Measurements from ENCODE around the gene MYO1E.
"Not testable (repeated sequence)": the region's sequence is repeated elsewhere in the genome, so short reads cannot be mapped to it uniquely, and the experiment has no call there.

Gene MYO1E

GRCh38 chr15:59150185-59150584 lies 222.5 kb downstream of the MYO1E start:
- Histone ChIP-seq H3K27me3 (ENCODE audit: control insufficient read depth, insufficient read depth, low read length) (no peaks in the 10 kb centered on the region), H3K9ac (no peak overlapping the region), H2AFZ (no peak overlapping the region), H3K79me2 (no peaks in the 10 kb centered on the region), H3K4me3 (ENCODE audit: low read depth, low read length) (no peak overlapping the region), H3K9me3 (ENCODE audit: control insufficient read depth, low read length) (no peaks in the 10 kb centered on the region), H3K27ac (no peak overlapping the region), H3K4me2 (ENCODE audit: low read length) (no peak overlapping the region), H3K36me3 (ENCODE audit: control insufficient read depth, insufficient read depth, low read length) (no peaks in the 10 kb centered on the region), H3K4me1 (no peaks in the 10 kb centered on the region)
- TF ChIP-seq CTCF (IDR thresholded peaks at IDR 0.05), result no peak

DNA sequence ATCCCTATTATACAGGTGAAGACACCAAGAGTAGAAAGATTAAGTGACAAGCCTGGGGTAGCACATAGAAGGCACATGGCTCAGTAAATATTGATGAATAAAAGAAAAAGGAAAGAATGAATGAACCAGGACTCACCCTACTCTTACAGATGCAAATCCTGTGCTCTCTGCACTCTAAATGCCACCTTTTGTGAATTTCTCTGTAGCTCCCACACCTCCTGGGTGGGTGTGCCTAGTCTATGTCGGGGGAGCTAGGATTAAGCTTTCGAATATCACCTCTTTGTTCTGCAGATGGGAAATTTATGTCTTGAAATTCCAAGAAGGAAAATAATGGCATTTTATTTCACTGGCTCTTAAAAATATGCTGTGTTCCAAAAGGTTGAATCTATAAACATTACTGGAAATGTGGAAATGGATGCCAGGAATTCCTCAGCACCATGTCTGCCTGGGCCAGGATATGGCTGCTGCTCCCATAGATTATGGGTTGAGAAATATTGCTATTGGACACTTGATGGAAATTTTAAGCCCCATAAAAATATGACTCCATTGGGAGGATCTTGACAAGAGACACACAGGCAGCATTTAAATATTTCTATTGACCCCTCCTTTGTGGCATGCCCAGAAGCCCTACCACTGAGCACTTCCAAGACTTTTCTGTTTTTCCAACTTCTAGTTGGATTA lies 224.4 kb downstream of the MYO1E start:
- no peaks in the 10 kb centered on the region for H3K9me3 ChIP-seq (ENCODE audit: control insufficient read depth, low read length)
- H3K4me3 ChIP-seq (ENCODE audit: low read depth, low read length), result no peak overlapping the region
- H3K9ac ChIP-seq, result no peak overlapping the region
- no peak overlapping the region for H3K27ac ChIP-seq
- no peak overlapping the region for H2AFZ ChIP-seq
- no peaks in the 10 kb centered on the region for H3K36me3 ChIP-seq (ENCODE audit: control insufficient read depth, insufficient read depth, low read length)
- no peak for TF ChIP-seq CTCF (IDR thresholded peaks at IDR 0.05)
- no peaks in the 10 kb centered on the region for H3K79me2 ChIP-seq
- no peak overlapping the region for H3K4me2 ChIP-seq (ENCODE audit: low read length)
- no peaks in the 10 kb centered on the region for H3K27me3 ChIP-seq (ENCODE audit: control insufficient read depth, insufficient read depth, low read length)
- H3K4me1 ChIP-seq, result no peaks in the 10 kb centered on the region

GRCh38 chr15:59147666-59148065 lies 225.0 kb downstream of the MYO1E start:
- Histone ChIP-seq H3K79me2 (no peaks in the 10 kb centered on the region), H3K27me3 (ENCODE audit: control insufficient read depth, insufficient read depth, low read length) (no peaks in the 10 kb centered on the region), H3K9me3 (ENCODE audit: control insufficient read depth, low read length) (no peaks in the 10 kb centered on the region), H3K9ac (no peak overlapping the region), H3K27ac (no peak overlapping the region), H3K4me2 (ENCODE audit: low read length) (no peak overlapping the region), H3K4me1 (no peaks in the 10 kb centered on the region), H3K4me3 (ENCODE audit: low read depth, low read length) (no peak overlapping the region), H3K36me3 (ENCODE audit: control insufficient read depth, insufficient read depth, low read length) (no peaks in the 10 kb centered on the region), H2AFZ (no peak overlapping the region)
- no peak for TF ChIP-seq CTCF (IDR thresholded peaks at IDR 0.05)

DNA sequence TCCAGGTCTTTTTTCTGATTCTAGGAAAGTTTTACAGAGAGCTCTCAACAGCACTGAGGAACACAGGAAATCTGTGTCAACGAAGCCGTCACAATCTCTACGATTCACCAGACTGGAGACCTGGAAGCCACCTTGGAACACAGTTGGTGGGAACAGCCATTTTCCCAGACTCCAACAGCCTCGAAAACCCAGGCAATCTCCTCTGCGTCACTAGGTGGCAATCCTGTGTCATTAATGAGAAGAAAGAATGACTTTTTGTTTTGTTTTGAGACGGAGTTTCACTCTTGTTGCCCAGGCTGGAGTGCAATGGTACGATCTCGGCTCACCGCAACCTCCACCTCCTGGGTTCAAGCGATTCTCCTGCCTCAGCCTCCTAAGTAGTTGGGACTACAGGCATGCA lies 228.1 kb downstream of the MYO1E start:
- not testable (repeated sequence) for H3K9ac ChIP-seq; H3K79me2 ChIP-seq; H3K4me2 ChIP-seq (ENCODE audit: low read length); H3K9me3 ChIP-seq (ENCODE audit: control insufficient read depth, low read length); H3K4me1 ChIP-seq; H3K27ac ChIP-seq; H2AFZ ChIP-seq; H3K36me3 ChIP-seq (ENCODE audit: control insufficient read depth, insufficient read depth, low read length); H3K27me3 ChIP-seq (ENCODE audit: control insufficient read depth, insufficient read depth, low read length); H3K4me3 ChIP-seq (ENCODE audit: low read depth, low read length)

GRCh38 chr15:59143281-59143680 lies 229.4 kb downstream of the MYO1E start:
- Histone ChIP-seq H3K27ac (no peak overlapping the region), H3K9ac (no peak overlapping the region), H3K4me2 (ENCODE audit: low read length) (no peak overlapping the region), H3K4me3 (ENCODE audit: low read depth, low read length) (no peak overlapping the region), H3K27me3 (ENCODE audit: control insufficient read depth, insufficient read depth, low read length) (no peaks in the 10 kb centered on the region), H3K79me2 (no peaks in the 10 kb centered on the region), H3K36me3 (ENCODE audit: control insufficient read depth, insufficient read depth, low read length) (no peaks in the 10 kb centered on the region), H2AFZ (no peak overlapping the region), H3K9me3 (ENCODE audit: control insufficient read depth, low read length) (no peaks in the 10 kb centered on the region), H3K4me1 (no peaks in the 10 kb centered on the region)
- TF ChIP-seq CTCF (IDR thresholded peaks at IDR 0.05), result no peak

Data from parathyroid adenoma (tissue), 2 donors.